Measurements from ENCODE around the gene GSS.

The GSS gene

DNA sequence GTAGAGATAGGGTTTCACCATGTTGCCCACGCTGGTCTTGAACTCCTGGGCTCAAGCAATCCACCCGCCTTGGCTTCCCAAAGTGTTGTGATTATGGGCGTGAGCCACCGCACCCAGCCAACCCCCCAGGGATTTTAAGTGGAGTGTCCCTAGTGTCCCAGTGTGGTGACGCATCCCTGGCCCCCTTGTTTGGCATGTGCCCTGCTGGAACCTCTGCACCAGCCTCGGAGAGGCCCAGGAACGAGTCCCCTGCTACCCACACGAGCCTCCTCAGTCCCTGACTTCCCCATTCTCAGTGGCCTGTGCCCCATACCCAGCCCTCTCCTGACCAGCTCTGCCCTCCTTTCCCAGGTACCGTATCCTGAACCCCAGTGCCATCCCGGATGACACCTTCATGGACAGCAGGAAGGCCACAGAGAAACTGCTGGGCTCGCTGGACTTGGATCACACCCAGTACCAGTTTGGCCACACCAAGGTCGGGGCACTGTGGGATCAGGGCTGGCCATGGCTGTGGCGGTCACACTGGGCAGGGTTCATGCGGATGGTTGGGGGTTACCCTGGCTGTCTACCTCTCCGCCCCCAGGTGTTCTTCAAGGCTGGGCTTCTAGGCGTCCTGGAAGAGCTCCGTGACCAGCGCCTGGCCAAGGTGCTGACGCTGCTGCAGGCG lies 37.3 kb upstream of the GSS start:
- no peak for DNase-seq

DNA sequence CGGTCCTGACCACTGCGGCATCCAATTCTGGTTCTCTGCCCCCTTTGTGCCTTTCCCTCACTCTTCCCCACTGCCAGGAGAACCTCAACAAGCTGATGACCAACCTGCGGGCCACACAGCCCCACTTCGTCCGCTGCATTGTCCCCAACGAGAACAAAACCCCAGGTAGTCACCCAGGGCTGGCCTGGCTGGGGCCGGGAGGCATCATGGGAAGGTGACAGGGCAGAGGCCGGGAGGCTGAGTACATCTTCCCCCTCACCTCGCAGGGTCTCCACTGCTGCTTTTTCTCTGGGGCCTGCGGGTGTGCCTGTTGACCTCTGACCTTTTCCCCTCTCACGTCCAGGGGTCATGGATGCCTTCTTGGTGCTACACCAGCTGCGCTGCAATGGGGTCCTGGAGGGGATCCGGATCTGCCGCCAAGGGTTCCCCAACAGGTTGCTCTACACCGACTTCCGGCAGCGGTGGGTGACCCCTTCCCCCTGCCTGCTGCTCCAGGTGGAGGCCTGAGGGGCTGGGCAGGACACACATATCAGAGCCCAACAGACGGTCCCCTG lies 35.1 kb upstream of the GSS start:
- DNase-seq = no peak

DNA sequence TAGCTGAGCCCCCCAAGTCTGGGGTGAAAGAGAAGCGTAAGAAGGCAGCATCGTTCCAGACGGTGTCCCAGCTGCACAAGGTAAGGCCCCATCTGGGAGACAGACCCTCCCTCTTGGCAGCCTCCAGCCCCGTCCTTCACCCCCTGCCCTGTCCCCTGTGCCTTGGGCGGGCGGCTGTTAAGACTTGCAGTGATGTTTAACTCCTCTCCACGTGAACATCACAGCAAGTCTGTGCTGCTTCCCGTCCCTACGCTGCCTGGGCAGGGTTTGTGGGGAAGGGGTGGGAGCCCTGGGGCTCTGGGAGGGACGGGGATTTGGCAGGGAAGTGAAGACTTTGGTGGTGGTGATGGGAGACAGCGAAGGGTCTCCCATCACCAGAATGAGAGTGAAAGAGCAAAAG lies 34.6 kb upstream of the GSS start:
- DNase-seq = no peak

DNA sequence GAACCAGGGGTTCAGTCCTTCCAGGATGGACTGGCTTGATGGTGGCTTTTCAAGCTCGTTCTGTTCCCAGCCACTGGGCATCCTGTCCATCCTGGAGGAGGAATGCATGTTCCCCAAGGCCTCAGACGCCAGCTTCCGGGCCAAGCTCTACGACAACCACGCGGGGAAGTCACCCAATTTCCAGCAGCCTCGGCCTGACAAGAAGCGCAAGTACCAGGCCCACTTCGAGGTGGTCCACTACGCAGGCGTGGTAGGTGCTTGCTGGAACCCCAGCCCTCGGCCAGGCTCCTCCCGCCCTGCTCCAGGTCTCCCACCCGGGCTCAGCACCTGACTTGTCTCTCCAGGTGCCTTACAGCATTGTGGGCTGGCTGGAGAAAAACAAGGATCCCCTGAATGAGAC lies 34.1 kb upstream of the GSS start:
- no peak for DNase-seq

DNA sequence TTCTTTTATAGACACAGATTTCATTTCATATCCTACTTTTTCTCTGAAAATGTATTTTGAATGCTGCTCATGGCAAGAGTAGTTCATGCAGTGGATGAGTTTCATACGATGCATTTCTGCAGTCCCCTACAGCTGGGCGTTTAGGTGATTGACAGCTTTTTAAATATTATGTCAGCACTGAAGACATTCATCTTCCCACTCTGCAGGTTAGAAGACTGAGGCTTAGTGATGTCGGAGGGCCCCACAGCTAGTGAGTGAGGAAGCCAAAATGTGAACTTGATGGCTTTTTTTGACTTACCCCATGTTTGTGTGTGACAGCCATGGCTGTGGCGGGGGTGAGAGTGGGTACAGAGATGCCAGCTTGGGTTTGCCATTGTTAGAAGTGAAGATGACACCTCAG lies 33.5 kb upstream of the GSS start:
- DNase-seq = no peak

DNA sequence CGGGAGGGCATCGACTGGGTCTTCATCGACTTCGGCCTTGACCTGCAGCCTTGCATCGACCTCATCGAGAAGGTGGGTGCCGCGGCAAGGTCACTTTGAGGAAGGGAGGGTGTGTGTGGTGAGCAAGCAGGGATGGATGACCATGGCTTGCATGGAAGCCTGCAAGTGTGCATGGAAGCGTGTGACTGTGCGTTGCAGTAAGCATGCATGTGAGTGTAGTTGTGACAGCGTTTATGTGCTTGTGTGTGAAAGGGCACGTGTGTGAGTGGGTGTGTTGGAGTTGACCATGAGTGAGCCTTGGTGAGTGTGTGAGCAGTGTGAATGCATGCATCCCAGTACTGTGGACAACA lies 32.6 kb upstream of the GSS start:
- no peak for DNase-seq

DNA sequence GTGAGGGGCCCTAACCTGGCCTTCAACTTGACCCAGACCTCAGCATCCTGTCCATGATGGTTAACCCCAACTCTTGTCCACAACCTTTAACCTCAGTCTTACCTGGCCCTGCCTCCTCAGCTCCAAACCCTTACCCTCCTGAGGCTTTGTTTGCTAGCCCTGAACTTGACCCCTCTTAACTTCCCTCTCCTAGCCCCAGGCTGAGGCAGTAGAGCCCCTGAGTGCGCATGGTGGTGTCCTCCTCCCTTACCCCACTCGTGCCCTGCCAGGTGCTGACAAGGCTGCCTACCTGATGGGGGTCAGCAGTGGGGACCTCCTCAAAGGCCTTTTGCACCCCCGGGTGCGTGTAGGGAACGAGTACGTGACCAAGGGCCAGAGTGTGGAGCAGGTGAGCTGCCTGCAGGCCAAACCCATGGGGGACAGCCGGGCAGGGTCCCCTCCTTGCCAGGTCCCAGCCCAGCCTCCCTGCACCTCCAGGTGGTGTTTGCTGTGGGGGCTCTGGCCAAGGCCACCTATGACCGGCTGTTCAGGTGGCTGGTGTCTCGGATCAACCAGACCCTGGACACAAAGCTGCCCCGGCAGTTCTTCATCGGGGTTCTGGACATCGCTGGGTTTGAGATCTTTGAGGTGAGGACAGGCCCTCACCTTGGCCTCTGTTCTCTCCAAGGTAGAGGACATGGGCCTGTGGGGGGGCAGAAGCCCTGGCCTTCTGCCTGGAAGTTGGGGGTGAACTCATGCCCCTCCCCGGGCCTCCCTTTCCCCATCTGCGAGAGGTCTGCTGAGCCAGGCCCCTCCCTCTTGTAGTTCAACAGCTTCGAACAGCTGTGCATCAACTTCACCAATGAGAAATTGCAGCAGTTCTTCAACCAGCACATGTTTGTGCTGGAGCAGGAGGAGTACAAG lies 31.9 kb upstream of the GSS start:
- no peak for DNase-seq

DNA sequence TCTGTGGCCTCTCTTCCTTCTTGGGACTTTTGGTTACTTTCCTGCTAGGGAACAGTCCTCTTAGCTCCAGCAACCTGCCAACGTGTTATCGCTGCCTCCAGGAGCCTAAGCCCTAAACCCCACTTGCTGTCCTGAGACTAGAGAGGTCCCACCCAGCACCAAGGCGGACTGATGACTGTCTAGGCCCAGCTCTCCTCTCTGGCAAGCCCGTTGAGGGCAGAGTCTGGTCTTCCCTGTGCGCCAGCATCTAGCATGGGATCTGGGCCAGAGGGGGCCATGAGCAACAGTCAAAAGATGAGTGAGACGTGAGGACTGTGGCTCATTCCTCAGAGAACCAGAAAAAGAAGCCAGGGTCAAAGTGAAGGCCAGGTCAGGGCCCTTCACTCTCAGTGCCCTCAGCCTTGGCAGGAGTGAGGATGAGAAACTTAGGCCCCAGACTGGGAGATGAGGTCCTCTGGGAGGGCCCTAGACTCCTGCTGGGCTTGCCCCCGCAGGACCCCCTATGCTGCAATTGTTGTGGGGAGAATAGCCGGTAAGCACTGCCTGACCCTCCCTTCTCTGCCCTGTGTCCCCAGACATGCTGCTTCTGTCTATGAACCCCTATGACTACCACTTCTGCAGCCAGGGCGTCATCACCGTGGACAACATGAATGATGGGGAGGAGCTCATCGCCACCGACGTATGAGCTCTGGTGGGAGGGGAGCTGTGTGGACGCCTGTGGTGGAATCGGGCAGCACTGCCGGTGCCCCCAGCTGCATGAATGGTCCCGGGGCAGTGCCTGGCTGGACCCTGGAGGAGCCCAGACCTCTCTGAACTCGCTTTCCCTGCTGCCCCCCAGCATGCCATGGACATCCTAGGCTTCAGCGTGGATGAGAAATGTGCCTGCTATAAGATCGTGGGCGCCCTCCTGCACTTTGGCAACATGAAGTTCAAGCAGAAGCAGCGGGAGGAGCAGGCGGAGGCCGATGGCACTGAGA lies 31.0 kb upstream of the GSS start:
- no peak for DNase-seq

DNA sequence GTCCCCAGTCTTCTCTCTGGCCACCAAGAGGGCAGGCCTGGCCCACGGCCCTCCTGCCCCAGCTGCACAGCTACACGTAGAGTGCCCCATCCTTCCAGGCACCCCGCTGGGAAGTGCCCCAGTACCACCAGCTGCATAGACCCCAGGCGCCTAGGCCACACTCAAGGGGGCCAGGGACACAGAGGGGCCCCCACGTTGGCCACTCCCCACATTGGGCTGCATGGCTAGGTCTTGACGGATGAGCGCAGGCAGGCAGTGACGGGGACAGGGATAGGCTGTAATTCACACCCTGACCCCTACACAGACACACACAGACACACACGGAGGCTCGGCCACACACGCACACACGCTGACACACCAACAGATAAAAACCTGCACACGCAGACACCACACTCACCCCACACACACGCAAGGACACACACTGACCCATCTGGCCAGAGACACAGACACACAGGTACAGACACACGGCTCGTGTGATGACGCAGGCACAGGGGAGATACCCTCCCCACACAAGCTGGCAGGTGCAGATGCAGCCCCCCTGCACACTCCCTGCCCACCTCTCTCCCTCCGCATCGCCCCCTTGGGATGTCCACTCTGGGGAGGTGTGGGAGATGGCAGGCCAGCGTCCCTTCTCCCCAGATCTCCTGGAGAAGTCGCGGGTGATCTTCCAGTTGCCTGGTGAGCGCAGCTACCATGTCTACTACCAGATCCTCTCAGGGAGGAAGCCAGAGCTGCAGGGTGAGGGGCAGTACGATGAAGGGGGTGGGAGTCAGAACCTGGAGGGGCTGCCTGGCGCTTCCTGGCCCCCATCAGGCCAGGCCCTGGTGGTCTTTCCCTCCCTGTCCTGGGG lies 30.1 kb upstream of the GSS start:
- DNase-seq = no peak

DNA sequence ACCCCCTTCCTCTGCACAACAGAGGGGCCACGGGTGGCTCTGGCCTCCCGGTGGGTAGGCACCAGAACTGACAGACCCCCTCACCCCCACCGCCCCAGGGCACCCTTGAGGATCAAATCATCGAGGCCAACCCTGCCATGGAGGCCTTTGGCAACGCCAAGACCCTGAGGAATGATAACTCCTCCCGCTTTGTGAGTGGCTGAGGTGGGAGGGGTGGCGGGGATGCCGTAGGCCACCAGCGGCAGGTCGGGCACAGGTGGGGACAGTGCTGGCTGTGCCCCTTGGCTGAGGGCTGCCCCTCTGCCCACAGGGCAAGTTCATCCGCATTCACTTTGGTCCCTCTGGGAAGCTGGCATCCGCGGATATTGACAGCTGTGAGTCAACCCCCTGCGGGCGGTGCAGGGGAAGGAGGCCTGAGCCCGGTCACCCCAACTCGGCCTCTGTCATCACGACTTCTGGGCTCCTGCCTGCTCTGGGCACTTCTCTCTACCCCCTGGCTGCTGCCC lies 29.2 kb upstream of the GSS start:
- no peak for DNase-seq

DNA sequence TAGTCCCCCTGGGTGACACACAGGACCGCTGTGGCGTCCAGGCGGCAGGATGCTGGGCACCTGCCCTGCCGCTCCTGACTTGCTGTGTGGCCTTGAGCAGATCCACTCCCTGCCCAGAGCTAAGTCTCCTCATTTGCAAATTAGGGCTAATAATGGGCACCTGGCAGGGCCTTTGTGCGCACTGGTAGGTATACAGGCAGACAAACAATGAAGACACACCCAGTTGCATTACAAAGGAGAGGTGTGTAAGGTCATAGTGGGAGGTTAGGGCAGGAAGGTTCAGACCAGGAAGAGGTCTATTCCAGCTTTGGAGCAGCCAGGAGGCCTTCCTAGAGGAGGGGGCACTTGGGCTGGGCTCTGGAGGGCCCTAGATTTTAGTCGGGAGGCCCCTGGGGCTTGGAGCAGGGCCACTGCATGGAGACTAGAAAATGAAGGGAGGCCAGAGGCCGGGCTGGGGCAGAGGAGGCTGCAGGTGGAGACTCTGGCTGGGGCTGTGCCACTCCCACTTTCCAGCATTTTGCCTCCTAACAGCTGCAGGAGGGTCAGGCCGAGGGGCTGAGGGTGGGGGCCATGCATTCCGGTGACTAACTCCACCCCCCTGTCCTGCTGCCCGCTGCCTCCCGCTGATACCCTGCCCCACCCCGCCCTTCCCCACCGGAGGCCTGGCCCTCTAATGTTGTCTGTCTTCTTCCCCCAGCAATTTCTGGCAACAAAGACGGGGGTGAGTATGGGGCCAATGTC lies 28.6 kb upstream of the GSS start:
- DNase-seq = no peak

DNA sequence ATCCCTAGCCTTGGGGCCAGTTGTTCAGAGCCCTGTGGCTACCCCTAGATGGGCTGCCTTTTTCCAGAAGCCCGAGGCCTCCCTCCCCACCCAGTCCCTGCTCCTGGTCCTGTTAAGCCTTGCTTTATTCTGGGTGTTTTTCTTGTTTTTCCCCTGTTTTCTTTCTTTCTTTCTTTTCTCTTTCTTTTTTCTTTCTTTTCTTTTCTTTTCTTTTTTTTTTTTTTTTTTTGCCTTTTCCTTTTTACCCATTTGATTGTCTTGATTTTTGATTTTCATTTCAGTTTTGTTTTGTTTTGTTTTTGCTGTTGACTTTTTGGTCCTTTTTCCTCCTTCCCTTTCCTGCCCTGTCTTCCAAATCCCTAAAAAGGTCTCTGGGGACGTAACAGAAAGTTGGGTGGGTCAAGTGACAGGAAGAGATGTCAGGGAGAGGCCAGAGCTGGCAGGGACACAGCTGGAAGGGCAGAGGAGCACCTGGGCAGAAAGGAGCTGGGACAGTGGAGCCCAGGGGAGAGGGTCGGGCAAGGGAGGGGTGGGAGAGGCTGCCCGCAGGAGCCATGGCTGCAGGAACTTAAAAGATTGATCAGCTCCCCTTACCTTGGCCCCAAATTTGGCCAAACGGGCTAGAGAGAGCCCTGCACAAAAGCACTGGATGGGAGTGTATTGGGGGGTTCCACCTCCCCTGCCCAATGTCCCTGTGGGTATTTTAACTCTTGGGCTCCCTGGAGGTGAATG lies 27.6 kb upstream of the GSS start:
- no peak for DNase-seq

DNA sequence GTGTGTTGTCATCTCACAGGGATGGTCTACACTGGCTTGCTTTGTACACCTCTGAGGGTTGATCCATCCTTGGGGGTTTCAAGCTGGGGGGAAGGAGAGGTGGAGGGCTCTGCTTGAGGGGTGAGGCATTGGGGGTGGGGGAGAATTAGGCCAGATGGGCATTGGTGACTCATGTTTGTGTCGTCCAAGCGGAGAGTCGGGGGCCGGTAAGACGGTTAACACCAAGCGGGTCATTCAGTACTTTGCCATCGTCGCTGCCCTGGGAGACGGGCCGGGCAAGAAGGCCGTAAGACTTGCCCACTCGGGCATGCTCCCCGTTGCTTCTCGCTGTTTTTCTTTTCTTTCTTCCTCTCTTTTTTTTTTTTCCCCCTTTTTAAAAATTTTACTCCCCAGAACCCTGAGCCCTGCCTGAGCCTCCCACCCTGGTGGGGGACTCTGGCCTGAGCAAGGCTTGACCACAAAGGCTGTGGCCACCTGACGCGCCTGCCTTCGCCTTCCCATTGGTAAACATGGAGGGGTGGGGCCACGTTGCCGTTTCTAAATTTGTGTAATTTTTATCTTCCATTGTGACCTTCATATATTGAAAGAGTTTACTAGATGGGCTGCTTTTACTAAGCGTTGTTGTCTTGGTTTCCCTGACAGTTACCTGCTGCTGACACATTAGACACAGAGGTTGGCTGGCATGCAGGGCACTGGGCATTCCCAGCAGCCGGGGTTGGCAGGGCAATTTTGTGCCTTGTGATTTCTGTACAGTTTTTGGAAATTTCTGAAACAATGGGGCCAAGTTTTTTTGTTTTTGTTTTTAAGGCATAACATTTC lies 26.9 kb upstream of the GSS start:
- DNase-seq = no peak

DNA sequence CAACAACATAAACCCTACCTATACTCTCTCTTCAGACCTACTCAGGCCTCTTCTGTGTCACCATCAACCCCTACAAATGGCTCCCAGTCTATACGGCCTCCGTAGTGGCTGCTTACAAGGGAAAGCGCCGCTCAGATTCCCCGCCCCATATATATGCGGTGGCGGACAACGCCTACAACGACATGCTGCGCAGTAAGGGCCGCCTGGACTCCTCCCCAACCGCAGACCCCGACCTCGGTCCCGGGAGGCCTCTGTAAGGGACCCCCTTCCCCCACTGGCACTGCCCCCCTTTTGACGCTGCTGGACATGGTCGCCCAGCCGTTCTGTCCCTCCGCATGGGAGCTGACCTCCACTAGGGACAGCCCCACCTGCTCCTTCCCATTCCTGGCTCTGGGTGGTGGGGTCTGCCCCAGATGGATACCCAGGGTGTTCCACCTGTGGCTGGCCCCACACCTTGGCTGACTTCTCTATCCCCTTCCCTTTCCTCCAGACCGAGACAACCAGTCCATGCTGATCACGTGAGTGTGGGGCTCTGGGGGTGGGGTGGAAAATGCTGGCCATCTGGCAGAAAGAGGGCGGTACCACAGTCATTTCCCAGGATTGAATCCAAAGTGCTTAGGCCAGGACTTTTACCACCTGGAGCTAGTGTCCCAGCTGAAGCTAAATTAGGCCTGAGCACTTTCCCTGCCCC lies 25.1 kb upstream of the GSS start:
- no peak for DNase-seq

DNA sequence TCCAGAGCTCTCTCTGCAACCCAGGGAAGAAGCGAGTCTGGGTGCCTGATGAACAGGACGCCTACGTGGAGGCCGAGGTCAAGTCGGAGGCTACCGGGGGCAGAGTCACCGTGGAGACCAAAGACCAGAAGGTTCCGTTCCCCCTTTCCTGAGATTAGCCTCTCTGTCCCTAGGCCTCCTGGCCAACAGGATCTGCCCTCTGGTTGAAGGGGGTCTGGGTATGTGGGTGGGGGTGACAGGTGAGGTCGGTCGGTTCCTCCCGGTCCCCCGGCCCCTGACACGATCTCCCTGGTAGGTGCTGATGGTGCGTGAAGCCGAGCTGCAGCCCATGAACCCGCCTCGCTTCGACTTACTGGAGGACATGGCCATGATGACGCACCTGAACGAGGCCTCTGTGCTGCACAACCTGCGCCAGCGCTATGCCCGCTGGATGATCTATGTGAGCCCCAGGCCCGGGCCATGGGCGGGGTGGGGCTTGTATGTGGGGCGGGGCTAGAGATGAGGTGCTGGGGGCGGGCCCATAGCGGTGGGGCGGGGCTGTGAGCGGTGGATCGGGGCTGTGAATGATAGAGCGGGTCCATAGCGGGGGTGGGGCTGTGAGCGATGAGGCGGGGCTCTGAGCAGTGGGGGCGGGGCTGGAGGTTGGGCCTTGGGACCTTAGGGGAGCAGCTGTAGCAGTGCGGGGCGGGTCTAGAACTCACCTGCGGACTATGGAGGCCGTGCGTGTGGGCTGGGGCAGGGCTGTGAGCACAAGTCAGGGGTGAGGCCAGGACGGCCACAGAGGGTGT lies 24.0 kb upstream of the GSS start:
- no peak for DNase-seq

DNA sequence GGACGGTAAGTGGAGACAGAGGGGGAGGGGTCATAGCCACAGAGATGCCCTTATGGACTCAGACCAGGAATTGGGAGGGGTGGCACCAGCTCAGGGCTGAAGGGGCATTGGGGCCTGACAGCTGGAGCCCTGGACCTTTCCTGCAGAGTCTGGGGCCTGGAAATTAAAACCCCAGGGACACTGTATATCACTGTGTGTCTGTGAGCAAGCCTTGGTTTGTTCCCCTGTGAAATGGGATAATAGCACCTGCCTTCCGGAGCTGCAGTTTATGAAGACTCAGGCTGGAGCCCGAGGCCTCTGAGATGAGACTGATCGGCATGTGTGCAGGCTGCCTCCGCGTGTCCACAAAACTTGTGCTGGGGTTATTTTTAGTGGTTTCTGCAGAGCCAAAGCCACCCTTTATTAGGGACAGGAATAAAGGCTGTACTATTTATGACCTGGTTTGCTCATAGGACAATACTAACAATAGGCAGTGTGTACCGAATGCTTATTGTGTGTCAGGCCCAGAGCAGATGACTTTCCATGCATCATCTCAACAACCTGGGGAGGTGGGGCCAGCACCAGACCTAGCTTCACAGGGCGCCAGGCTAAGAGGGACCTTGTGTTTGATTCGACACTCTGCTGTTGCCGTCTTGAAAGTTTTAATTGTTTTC lies 22.6 kb upstream of the GSS start:
- no peak for DNase-seq

DNA sequence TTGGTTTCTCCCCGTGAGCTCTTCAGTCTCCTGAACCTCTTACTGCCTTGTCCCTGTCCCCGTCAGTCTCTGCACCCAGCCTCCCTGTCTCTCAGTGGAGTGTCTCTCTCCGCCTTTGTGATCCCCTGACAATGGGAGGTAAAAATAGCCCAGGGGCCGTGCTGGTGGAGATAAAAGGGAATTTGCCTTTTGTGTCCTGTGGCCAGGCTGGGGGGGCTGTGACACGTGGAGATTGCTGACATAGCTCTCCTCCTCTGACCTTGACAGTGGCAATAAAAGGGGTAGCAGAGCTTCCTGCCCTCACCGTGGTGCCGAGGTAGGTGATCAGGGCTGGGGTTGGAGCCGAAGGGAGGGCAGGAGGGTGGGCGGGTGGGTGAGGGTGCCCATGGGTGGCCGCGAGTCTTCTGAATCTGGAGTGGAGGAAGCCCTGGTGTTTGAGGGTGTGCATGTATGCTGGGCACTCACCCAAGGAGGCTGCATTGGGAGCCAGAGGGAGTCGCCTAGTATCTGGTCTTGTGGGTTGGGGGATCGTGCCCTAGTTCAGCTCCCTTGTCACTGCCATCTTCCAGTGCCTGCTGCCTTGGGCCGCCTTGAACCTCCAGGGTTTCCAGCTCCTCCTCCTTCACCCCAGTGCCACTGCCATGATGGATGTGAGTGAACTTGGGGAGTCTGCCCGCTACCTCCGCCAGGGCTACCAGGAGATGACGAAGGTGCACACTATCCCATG lies 21.9 kb upstream of the GSS start:
- no peak for DNase-seq

Measured in activated T-cell treated with anti-CD3 and anti-CD28 coated beads, Interleukin-2, amount 50 U/mL, for 1 hour (primary cell).